Endothelial cell of hepatic sinusoid (primary cell): ENCODE measurements around the gene MGST2.
"Not testable (repeated sequence)": the region's sequence is repeated elsewhere in the genome, so short reads cannot be mapped to it uniquely, and the experiment has no call there.

Experiments
- in situ Hi-C: cut with HindIII; loops from 2 replicates; pipeline ENCODE4 v1.10.0; 2017; ENCODE audit warnings: low sequenced_read_pairs

The MGST2 gene

GRCh38 chr4:139665690-139666529 lies at the start of gene MGST2:
Gene MGST2, plus strand, starts transcription at chr4:139665819. Its CDS starts 201 bp downstream, at chr4:139666020.
- in situ Hi-C loops = no loop called here

- in situ Hi-C loops = no loop called here
Observed at GRCh38 chr4:139617702-139618490, 47.7 kb upstream of the MGST2 start.

- in situ Hi-C loops = no loop called here
Observed at GRCh38 chr4:139619644-139620043, 46.0 kb upstream of the MGST2 start.

GRCh38 chr4:139622901-139623381 lies 42.7 kb upstream of the MGST2 start:
- in situ Hi-C loops = no loop called here

DNA sequence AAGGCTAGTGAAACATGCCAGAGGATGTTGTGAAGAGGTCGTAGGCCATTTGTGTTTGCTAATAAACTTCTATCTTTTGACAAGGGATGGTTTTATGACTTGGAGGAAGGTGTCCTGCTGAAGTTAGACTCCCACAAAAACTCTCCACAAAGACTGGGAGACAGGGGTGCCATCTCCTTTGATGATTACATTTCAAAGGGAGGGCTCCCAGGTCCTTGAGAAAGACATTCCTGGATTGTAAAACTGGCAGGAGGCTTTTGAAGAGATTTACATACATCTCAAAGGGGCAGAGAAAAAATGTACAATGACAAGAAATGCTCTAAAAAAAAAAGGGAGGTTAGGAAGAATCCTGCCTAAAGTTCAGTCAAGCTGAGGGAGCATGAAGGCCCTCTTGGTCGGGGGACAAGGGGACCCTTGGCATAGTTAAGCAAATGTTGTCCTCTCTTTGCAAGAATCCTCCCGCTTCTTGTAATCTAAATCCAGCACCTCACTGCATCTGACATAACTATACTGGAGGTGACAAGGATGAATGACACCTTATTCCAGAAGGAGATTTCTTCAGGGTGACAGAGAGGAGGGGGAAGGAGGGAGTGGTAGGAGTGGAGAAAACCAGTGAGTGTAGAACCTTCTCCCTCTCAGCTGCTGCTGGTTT lies 41.1 kb upstream of the MGST2 start:
- in situ Hi-C loops = loop anchor here (5.0 kb wide), 2 partner anchors 37 to 53 kb away; no protein-coding TSS in a partner anchor

GRCh38 chr4:139625093-139625455 lies 40.5 kb upstream of the MGST2 start:
- in situ Hi-C loops = loop anchor here (5.0 kb wide), 2 partner anchors 38 to 52 kb away; no protein-coding TSS in a partner anchor

DNA sequence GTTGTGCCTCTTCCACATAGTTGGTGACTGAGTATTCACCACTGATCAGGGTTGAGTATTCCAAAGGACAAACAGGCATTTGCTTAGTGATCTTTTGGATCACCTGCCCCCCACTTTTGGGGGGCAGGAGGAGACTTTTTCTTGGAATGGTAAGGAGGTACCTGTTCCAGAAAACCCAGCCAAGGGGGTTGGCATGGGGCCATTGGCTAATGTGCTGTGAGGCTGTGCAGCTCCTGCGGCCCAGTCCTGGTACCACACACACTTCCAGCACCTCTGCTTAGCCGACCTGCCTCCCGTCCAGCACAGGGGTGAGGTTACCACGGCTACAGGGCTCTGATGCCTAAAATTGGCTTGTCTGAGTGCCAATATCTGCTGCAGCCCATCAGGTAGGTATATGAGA lies 40.1 kb upstream of the MGST2 start:
- in situ Hi-C loops = loop anchor here (5.0 kb wide), 2 partner anchors 38 to 52 kb away; no protein-coding TSS in a partner anchor

GRCh38 chr4:139628184-139629012 lies 37.2 kb upstream of the MGST2 start:
- in situ Hi-C loops = loop anchor here (5.0 kb wide), 2 partner anchors 41 to 49 kb away; no protein-coding TSS in a partner anchor

DNA sequence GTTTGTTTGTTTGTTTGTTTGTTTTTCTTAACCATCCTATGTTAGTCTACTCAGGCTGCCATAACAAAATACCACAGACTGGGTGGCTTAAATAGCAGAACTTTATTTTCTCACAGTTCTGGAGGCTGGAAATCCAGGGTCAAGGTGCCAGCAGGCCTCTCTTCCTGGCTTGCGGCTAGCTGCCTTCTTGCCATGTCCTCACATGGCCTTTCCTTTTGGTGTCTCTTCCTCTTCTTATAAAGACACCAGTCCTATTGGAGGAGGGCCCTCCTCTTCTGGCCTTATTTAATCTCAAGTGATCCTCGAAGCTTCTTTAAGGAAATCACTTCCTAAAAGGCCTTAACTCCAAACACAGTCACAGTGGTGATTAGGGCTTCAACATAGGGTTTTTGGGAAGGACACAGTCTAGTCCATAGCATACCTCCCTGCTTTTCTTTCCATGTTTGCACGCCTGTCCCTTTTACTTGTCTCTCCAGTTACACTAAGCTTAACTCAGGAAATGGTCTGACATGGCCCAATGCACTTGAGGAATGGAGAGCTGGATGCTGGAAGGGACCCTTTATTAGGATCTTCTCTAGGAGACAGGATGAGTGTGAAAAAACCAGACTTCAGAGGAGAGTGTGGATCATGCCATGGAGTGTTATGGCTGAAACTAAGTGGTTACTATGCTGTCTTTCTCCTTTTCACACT lies 36.0 kb upstream of the MGST2 start:
- in situ Hi-C loops = loop anchor here (5.0 kb wide), 2 partner anchors 42 to 48 kb away; no protein-coding TSS in a partner anchor

GRCh38 chr4:139630126-139630495 lies 35.5 kb upstream of the MGST2 start:
- in situ Hi-C loops = no loop called here

GRCh38 chr4:139630991-139631390 lies 34.6 kb upstream of the MGST2 start:
- in situ Hi-C loops = no loop called here

- in situ Hi-C loops = no loop called here
Observed at GRCh38 chr4:139631791-139632190, 33.8 kb upstream of the MGST2 start.

DNA sequence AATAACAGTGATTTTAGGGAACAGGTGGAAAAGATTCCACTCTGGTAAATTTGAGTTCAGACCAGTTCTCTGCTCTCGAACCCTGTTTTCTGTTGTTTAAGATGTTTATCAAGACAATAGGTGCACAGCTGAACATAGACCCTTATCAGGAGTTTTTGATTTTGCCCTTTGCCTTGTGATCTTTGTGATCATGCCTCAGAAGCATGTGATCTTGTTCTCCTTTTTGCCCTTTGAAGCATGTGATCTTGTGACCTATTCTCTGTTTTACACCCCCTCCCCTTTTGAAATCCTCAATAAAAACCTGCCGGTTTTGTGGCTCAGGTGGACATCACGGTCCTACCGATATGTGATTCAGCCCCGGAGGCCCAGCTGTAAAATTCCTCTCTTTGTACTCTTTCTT lies 32.9 kb upstream of the MGST2 start:
- in situ Hi-C loops = not testable (repeated sequence)

DNA sequence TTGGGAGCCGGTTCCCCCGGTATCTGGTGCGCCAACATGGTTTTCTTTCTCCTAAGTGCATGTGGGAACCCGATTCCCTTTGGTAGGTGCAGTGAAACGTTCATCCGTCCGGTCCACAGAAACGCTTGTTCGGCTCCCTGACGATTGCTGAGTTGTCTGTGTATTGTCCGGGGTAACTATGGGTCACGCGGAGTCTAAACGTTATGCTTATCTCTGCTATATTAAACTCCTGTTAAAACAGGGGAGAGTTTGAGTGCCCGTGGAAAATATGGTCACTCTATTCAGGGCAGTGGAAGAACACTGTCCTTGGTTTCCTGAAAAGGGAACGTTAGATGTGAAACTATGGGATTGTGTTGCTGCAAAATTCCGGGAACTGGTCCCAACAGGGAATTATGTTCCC lies 32.4 kb upstream of the MGST2 start:
- in situ Hi-C loops = no loop called here

DNA sequence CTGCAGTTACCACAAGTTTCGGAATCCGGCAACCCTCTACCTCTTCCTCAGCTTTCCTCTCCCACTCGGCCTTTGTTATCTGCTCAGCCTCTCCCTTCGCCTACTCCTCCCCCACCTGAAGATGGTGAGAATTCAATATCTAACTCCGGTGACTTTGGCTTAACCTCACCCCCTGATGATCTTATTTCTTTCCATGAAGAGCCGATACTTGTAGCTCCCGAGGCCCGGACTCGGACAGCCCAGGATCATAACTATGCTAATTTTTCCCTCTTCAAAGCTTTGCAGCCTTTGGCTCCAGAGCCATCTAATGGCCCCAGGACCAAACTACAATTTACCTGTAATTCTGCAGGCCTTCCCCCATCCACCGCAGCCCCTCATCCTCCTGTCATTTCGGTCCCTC lies 32.0 kb upstream of the MGST2 start:
- in situ Hi-C loops = no loop called here

DNA sequence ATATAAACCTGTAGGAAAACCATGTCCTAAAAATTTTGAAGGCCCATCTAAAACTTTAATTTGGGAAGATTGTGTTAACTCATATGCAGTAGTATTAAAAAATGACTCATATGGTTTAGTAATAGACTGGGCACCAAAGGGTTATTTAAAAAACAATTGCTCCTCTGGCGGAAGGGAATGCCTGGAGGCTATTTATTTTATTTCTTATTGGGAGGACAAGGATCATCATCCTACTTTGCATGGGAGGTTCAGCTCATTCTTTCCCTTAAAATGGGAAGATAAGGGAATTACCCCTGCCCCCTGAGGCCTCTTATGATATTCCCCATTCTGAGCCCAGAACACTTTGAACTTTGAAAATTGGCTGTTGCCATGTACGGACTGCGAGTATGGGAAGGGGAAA lies 29.7 kb upstream of the MGST2 start:
- in situ Hi-C loops = no loop called here

DNA sequence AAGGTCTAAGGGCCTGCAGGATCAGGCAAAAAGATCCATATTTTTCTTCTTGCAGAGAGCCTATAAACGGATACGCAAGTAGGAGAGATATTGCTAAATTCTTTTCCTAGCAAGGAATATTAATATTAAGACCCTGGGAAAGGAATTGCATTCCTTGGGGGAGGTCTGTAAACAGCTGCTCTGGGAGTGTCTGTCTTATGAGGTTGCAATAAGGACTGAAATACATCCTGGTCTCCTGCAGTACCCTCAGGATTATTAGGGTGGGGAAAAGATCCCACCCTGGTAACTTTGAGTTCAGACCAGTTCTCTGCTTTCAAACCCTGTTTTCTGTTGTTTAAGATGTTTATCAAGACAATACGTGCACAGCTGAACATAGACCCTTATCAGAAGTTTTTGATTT lies 27.3 kb upstream of the MGST2 start:
- in situ Hi-C loops = not testable (repeated sequence)

DNA sequence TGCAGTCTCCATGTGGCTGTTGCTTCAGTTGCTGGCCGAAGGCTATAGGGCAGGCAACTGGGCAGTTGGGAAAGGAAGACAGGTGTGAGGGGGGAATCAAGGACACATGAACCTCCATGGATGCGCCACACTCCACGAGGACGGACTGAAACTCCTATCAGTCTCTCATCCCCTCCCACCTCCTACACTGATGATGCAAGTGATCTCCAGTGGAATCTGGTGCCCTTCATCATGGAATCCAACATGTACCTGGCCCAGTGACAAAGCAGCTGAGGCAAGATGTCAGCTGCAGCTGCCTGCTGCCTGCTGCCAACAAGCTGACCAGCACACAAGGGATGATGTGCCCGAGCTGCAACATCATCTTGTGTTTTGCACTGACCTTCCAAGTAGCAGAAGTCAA lies 26.0 kb upstream of the MGST2 start:
- in situ Hi-C loops = no loop called here

GRCh38 chr4:139641218-139641617 lies 24.4 kb upstream of the MGST2 start:
- in situ Hi-C loops = no loop called here

- in situ Hi-C loops = no loop called here
Observed at GRCh38 chr4:139642364-139642763, 23.3 kb upstream of the MGST2 start.
